Type B pancreatic cell (in vitro differentiated cells): ENCODE results near the gene PDCD11. TPM values are rescaled to one million over a fixed set of nuclear protein-coding genes. Genes with fewer than 3 reads are reported as not detected.

Experiments used
- DNase-seq: peaks from one replicate; pipeline ENCODE4 v3.0.0; 2021; ENCODE audit warnings: mixed read lengths; ENCODE audit not compliant: unreplicated experiment; ENCODE audit errors: extremely low spot score
- H3K27ac Mint-ChIP-seq: 2 replicates; pipeline ENCODE4 v1.8.0; 2021; ENCODE audit warnings: mild to moderate bottlenecking, mixed read lengths
- H3K27me3 Mint-ChIP-seq: 2 replicates; pipeline ENCODE4 v1.8.0; 2021; ENCODE audit warnings: mixed read lengths
- H3K36me3 Mint-ChIP-seq: 2 replicates; pipeline ENCODE4 v1.8.0; 2021; ENCODE audit warnings: mixed read lengths
- H3K4me1 Mint-ChIP-seq: one replicate; pipeline ENCODE4 v1.8.0; 2021; ENCODE audit warnings: mixed read lengths; ENCODE audit not compliant: unreplicated experiment
- H3K4me3 Mint-ChIP-seq: 2 replicates; pipeline ENCODE4 v1.8.0; 2021; ENCODE audit warnings: mild to moderate bottlenecking, mixed read lengths
- H3K9me3 Mint-ChIP-seq: 2 replicates; pipeline ENCODE4 v1.8.0; 2021; ENCODE audit warnings: mixed read lengths
- CTCF ChIP-seq: fragments of 200-600 bp; sonication (generic); conservative IDR thresholded peaks from 2 replicates; pipeline ENCODE4 v1.5.0; 2021; ENCODE audit warnings: antibody characterized with exemption, mild to moderate bottlenecking
- total RNA-seq: library from RNA; stranded (reverse); gene quantifications from 2 replicates; pipeline ENCODE4 v1.2.1, GENCODE V29; 2021; ENCODE audit warnings: low replicate concordance

PDCD11 gene
- total RNA-seq, 1 donor from 2014 or later: 53.2 TPM

GRCh38 chr10:103448746-103449145 is 52.3 kb downstream of the PDCD11 start:
- Mint-ChIP-seq H3K27me3 (no peaks in the 10 kb centered on the region), H3K9me3 (no peaks in the 10 kb centered on the region), H3K27ac (peak overlapping the region; percentile 64), H3K36me3 (peaks cover 17% of the 10 kb centered on the region), H3K4me1 (no peaks in the 10 kb centered on the region), H3K4me3 (peak overlapping the region; percentile 43)
- DNase-seq: no peak
- TF ChIP-seq CTCF: no peak

- H3K36me3 Mint-ChIP-seq: peaks cover 15% of the 10 kb centered on the region
- no peaks in the 10 kb centered on the region for H3K4me1 Mint-ChIP-seq
- TF ChIP-seq CTCF: no peak
- H3K9me3 Mint-ChIP-seq: no peaks in the 10 kb centered on the region
- peak overlapping the region; percentile 43 for H3K4me3 Mint-ChIP-seq
- DNase-seq: no peak
- peak overlapping the region; percentile 64 for H3K27ac Mint-ChIP-seq
- no peaks in the 10 kb centered on the region for H3K27me3 Mint-ChIP-seq
These were observed 53.0 kb downstream of the PDCD11 start for GRCh38 chr10:103449208-103450144.

- Mint-ChIP-seq H3K27me3 (no peaks in the 10 kb centered on the region), H3K4me3 (no peak overlapping the region), H3K27ac (no peak overlapping the region), H3K4me1 (no peaks in the 10 kb centered on the region), H3K9me3 (no peaks in the 10 kb centered on the region), H3K36me3 (peaks cover 11% of the 10 kb centered on the region)
- TF ChIP-seq CTCF: no peak
- DNase-seq: no peak
These were observed 53.8 kb downstream of the PDCD11 start for GRCh38 chr10:103450201-103450695.

GRCh38 chr10:103451091-103451813 is 54.8 kb downstream of the PDCD11 start:
- peak overlapping the region; percentile 81 for H3K4me3 Mint-ChIP-seq
- H3K27ac Mint-ChIP-seq: peak overlapping the region; percentile 29
- no peaks in the 10 kb centered on the region for H3K9me3 Mint-ChIP-seq
- H3K4me1 Mint-ChIP-seq: no peaks in the 10 kb centered on the region
- no peak for DNase-seq
- H3K27me3 Mint-ChIP-seq: no peaks in the 10 kb centered on the region
- TF ChIP-seq CTCF: no peak
- H3K36me3 Mint-ChIP-seq: peaks cover 11% of the 10 kb centered on the region

GRCh38 chr10:103451831-103452505 is 55.5 kb downstream of the PDCD11 start, which contains the start of gene CALHM2:
CALHM2 (minus strand) TSS chr10:103452370; CDS start chr10:103449941, 2,429 bp downstream.
- Mint-ChIP-seq H3K4me3 (peak within 1 kb of the TSS; percentile 81), H3K36me3 (peaks cover 11% of the 10 kb centered on the region), H3K27ac (peak within 1 kb of the TSS; percentile 29), H3K4me1 (no peaks in the 10 kb centered on the region), H3K9me3 (no peaks in the 10 kb centered on the region), H3K27me3 (no peaks in the 10 kb centered on the region)
- DNase-seq: no peak
- TF ChIP-seq CTCF: no peak
